ENCODE measurements around the gene AK1.

AK1 gene

DNA sequence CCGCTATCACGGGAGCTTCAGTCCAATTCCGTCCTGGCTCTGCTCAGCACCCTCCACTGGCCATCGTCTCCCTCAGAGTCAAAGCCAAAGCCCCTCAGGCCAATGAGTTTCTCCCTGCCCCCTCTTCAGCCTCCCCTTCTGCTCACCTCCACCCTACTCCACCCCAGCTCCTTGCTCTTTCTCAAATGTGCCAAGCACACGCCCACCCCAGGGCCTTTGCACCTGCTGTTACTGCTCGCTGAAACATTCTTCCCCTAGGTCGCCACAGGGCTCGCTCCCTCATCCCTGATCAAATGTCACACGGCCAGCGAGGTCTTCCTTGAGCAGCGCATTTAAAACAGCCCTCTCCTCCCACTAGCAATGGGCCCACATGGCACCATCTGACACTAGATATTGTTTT is 16.7 kb downstream of the AK1 start:
- DNase-seq (ENCODE audit: extremely low read depth, low read depth) = no peak
- TF ChIP-seq, protein P1, sequence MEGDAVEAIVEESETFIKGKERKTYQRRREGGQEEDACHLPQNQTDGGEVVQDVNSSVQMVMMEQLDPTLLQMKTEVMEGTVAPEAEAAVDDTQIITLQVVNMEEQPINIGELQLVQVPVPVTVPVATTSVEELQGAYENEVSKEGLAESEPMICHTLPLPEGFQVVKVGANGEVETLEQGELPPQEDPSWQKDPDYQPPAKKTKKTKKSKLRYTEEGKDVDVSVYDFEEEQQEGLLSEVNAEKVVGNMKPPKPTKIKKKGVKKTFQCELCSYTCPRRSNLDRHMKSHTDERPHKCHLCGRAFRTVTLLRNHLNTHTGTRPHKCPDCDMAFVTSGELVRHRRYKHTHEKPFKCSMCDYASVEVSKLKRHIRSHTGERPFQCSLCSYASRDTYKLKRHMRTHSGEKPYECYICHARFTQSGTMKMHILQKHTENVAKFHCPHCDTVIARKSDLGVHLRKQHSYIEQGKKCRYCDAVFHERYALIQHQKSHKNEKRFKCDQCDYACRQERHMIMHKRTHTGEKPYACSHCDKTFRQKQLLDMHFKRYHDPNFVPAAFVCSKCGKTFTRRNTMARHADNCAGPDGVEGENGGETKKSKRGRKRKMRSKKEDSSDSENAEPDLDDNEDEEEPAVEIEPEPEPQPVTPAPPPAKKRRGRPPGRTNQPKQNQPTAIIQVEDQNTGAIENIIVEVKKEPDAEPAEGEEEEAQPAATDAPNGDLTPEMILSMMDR (IDR thresholded peaks at IDR 0.05; ENCODE audit: low read depth, low read length, missing control alignments) = no peak
- H3K4me3 ChIP-seq (replicated peaks; ENCODE audit: low read depth, low read length) = no peak overlapping the region

- TF ChIP-seq, protein P1 (IDR thresholded peaks at IDR 0.05; ENCODE audit: low read depth, low read length, missing control alignments) = no peak
- no peak for DNase-seq (ENCODE audit: extremely low read depth, low read depth)
These were observed 17.2 kb downstream of the AK1 start for GRCh38 chr9:127860260-127860659.

GRCh38 chr9:127858041-127858512 is 19.4 kb downstream of the AK1 start:
- DNase-seq (ENCODE audit: extremely low read depth, low read depth) = no peak
- TF ChIP-seq, protein P1 (IDR thresholded peaks at IDR 0.05; ENCODE audit: low read depth, low read length, missing control alignments) = no peak
- H3K4me3 ChIP-seq (replicated peaks; ENCODE audit: low read depth, low read length) = no peak overlapping the region

More at GRCh38 chr9:127860260-127860659, 17.2 kb downstream of the AK1 start:
- no peak overlapping the region for H3K4me3 ChIP-seq (replicated peaks; ENCODE audit: low read depth, low read length)

GRCh38 chr9:127857278-127857677 is 20.2 kb downstream of the AK1 start:
- H3K4me3 ChIP-seq (replicated peaks; ENCODE audit: low read depth, low read length) = no peak overlapping the region
- TF ChIP-seq, protein P1 (IDR thresholded peaks at IDR 0.05; ENCODE audit: low read depth, low read length, missing control alignments) = no peak
- DNase-seq (ENCODE audit: extremely low read depth, low read depth) = no peak

- DNase-seq (ENCODE audit: extremely low read depth, low read depth) = no peak
- no peak overlapping the region for H3K4me3 ChIP-seq (replicated peaks; ENCODE audit: low read depth, low read length)
- TF ChIP-seq, protein P1 (IDR thresholded peaks at IDR 0.05; ENCODE audit: low read depth, low read length, missing control alignments) = no peak
These were observed 20.8 kb downstream of the AK1 start for GRCh38 chr9:127856729-127857116.

DNA sequence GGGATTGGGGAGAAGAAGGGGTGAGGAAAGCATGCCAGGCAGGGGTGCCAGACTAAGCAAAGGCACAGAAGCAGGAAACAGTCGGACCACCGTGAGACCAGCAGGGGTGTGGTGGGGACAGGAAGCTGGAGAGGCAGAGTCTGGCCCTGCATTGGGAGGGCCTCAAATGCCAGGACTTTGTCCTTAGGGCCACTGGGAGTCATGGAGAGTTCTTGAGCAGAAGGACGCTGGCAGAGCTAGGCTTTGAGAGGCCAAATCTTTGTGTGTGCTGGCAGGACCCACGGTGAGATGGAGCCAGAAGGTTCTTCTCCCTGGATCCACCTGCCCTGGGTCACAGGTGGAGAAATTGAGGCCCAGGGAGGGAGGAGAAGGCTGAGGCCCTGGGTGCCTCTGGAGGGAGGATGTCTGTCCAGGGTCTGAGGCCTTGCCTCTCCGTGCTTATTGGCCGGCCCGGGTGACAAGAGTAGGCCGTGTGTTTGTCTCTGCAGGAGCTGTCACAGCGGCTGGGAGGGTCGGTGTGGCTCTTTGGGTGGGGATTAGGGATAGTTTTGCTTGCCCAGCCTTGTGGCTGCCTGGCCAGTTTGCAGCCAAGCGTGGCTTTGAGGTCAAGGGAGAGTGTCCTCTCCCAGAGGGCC is 21.3 kb downstream of the AK1 start:
- TF ChIP-seq, protein P1 (IDR thresholded peaks at IDR 0.05; ENCODE audit: low read depth, low read length, missing control alignments) = no peak
- DNase-seq (ENCODE audit: extremely low read depth, low read depth) = no peak
- no peak overlapping the region for H3K4me3 ChIP-seq (replicated peaks; ENCODE audit: low read depth, low read length)

GRCh38 chr9:127855522-127855921 is 22.0 kb downstream of the AK1 start:
- no peak overlapping the region for H3K4me3 ChIP-seq (replicated peaks; ENCODE audit: low read depth, low read length)
- TF ChIP-seq, protein P1 (IDR thresholded peaks at IDR 0.05; ENCODE audit: low read depth, low read length, missing control alignments) = no peak
- no peak for DNase-seq (ENCODE audit: extremely low read depth, low read depth)

Data from HFF-Myc (cell line).